Measurements from ENCODE around the gene SPSB1.

GRCh38 chr1:9265968-9266367, 26.7 kb upstream of the SPSB1 start:
- no peak for TF ChIP-seq CTCF (IDR thresholded peaks at IDR 0.05; ENCODE audit: low read length)
- TF ChIP-seq EZH2 (optimal IDR thresholded peaks at IDR 0.05; ENCODE audit: low read depth, low read length) = no peak
